Parathyroid adenoma (tissue), 2 donors: ENCODE measurements around the gene PPIF.

Source experiments
- H2AFZ ChIP-seq: fragments of 300-600 bp; sonication (generic); one replicate; pipeline ENCODE4 v1.7.0; 2017; ENCODE audit warnings: antibody characterized with exemption, mild to moderate bottlenecking
- H3K27ac ChIP-seq: fragments of 300-600 bp; sonication (generic); one replicate; pipeline ENCODE4 v1.7.0; 2017
- H3K27me3 ChIP-seq: fragments of 300-600 bp; sonication (generic); one replicate; pipeline ENCODE4 v1.7.0; 2017; ENCODE audit warnings: low read length; ENCODE audit not compliant: control insufficient read depth, insufficient read depth
- H3K36me3 ChIP-seq: fragments of 300-600 bp; sonication (generic); one replicate; pipeline ENCODE4 v1.7.0; 2017; ENCODE audit warnings: low read length; ENCODE audit not compliant: control insufficient read depth, insufficient read depth
- H3K4me1 ChIP-seq: fragments of 300-600 bp; sonication (generic); one replicate; pipeline ENCODE4 v1.7.0; 2017; ENCODE audit warnings: control low read depth
- H3K4me2 ChIP-seq: fragments of 300-600 bp; sonication (generic); one replicate; pipeline ENCODE4 v1.7.0; 2017; ENCODE audit warnings: low read length
- H3K4me3 ChIP-seq: fragments of 300-600 bp; sonication (generic); one replicate; pipeline ENCODE4 v1.7.0; 2017; ENCODE audit warnings: low read depth, low read length
- H3K79me2 ChIP-seq: fragments of 300-600 bp; sonication (generic); one replicate; pipeline ENCODE4 v1.7.0; 2017; ENCODE audit warnings: control low read depth
- H3K9ac ChIP-seq: fragments of 300-600 bp; sonication (generic); one replicate; pipeline ENCODE4 v1.7.0; 2017; ENCODE audit warnings: mild to moderate bottlenecking
- H3K9me3 ChIP-seq: fragments of 300-600 bp; sonication (generic); one replicate; pipeline ENCODE4 v1.7.0; 2017; ENCODE audit warnings: low read length; ENCODE audit not compliant: control insufficient read depth
- TF ChIP-seq, protein P1 (sequence below): fragments of 300-600 bp; sonication (generic); IDR thresholded peaks from one replicate; pipeline ENCODE4 v1.7.0; 2017; ENCODE audit warnings: antibody characterized with exemption, mild to moderate bottlenecking
- donor health status: primary hyperparathyroidism.

PPIF gene

DNA sequence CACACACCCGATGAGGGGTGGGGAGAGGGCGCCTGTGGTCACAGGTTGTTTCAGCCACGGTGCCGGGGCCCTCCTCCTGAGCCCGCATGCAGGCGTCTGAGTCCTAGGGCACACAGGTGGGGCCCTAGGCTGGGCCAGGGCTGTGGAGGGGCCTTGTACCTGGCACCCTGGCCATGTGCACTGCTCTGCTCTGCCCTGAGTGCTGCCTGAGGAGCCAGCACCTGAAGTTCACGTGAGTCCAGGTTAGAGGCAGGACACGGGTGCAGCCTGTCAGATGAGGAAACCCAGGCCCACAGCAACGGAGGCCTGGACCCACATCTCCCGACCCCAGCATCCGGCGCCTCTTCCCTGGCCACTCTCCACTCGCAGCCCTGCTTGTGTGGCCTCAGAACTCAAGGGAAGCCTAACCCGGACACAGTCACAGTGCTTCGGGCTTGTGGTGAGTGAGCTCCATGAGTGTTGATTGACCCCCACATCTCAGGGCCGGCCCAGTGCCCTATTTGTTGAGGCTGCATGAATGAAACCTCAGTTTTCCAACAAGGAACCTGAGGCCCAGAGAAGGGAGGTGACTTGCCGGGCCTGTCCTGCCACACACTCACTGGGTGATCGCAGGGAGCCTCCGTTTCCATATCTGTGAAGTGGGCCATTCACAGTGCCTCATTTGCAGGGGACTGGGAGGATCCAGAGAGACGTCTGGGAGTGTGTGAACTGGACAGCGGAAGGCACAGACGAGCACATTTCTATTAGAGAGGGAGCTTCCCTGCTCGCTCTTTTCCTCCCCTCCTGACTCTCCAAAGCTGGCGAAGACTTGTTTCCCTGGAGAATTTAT, 39.6 kb downstream of the PPIF start:
- H3K27me3 ChIP-seq: no peaks in the 10 kb centered on the region
- H3K27ac ChIP-seq: no peak overlapping the region
- H3K9ac ChIP-seq: no peak overlapping the region
- H3K36me3 ChIP-seq: no peaks in the 10 kb centered on the region
- no peak overlapping the region for H2AFZ ChIP-seq
- H3K4me1 ChIP-seq: no peaks in the 10 kb centered on the region
- no peaks in the 10 kb centered on the region for H3K9me3 ChIP-seq
- H3K4me2 ChIP-seq: no peak overlapping the region
- no peak overlapping the region for H3K4me3 ChIP-seq
- TF ChIP-seq, protein P1, sequence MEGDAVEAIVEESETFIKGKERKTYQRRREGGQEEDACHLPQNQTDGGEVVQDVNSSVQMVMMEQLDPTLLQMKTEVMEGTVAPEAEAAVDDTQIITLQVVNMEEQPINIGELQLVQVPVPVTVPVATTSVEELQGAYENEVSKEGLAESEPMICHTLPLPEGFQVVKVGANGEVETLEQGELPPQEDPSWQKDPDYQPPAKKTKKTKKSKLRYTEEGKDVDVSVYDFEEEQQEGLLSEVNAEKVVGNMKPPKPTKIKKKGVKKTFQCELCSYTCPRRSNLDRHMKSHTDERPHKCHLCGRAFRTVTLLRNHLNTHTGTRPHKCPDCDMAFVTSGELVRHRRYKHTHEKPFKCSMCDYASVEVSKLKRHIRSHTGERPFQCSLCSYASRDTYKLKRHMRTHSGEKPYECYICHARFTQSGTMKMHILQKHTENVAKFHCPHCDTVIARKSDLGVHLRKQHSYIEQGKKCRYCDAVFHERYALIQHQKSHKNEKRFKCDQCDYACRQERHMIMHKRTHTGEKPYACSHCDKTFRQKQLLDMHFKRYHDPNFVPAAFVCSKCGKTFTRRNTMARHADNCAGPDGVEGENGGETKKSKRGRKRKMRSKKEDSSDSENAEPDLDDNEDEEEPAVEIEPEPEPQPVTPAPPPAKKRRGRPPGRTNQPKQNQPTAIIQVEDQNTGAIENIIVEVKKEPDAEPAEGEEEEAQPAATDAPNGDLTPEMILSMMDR: no peak
- H3K79me2 ChIP-seq: no peaks in the 10 kb centered on the region

DNA sequence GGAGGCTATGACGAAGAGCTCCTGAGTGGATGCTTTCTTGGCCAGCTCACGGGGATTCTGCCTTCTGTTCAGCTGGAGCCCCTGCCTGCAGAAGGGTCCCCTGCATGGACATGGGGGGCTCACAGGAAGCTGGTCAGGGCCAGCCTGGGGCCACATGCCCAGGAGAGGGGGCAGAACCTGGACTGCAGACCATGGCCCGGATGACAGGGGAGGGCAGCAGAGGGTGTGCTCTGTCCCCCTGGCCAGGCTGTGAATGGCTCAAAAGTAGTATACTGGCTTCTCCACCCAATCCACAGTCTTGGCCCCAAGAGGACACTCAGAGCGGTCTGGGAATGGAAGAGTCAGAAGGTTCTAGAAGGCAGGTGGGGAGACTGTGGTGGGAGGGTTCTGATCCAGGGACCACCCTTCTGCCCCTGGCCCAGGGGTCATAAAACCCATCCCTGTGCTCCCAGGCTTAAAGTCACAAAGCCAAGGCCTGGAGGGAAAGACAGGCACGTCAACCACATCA, 40.3 kb downstream of the PPIF start:
- H3K27me3 ChIP-seq: no peaks in the 10 kb centered on the region
- H3K27ac ChIP-seq: no peak overlapping the region
- H2AFZ ChIP-seq: no peak overlapping the region
- TF ChIP-seq, protein P1: no peak
- H3K9me3 ChIP-seq: no peaks in the 10 kb centered on the region
- H3K36me3 ChIP-seq: no peaks in the 10 kb centered on the region
- H3K4me3 ChIP-seq: no peak overlapping the region
- no peaks in the 10 kb centered on the region for H3K4me1 ChIP-seq
- H3K9ac ChIP-seq: no peak overlapping the region
- H3K4me2 ChIP-seq: no peak overlapping the region
- H3K79me2 ChIP-seq: no peaks in the 10 kb centered on the region

DNA sequence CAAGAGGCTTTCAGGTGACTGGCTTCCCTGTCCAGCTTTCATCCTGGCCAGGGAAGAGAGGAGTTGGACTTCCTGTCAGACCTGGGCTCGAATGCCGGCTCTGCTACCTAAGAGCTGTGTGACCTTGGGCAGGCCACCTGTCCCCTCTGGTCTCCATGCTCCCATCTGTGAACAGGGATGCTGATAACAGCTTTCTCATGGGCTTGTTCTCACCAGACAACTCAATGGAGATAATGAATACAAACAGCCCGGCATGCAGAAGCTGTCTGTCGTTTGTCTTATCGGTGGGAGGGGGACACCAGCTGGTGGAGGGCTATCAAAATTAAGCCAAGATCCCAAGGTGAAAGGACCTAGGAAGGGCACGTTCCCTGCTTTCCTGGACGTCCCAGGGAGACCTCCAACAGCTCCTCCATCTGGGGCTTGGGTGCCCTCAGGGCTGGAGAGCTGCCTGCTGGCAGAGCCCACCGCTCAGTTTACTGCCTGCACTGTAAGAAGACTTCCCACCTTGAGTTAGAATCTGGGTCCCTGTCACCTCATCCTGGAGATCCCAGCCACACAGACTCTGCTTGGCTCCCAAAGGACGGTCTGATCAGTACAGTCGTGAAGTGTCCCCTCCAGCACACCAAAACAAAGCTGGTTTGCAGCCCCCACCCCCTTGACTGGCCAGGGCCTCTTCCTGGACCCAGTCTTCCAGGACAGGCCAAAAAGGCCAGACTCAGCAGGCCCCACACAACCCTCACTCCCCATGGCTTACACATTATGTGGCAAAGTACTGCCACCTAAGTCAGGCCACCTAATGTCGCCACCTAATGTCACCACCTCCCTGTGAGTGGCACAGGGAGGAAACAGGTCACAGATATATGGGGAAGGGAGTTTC, 40.9 kb downstream of the PPIF start:
- Histone ChIP-seq H3K4me3 (no peak overlapping the region), H3K9me3 (no peaks in the 10 kb centered on the region), H3K4me1 (no peaks in the 10 kb centered on the region), H3K36me3 (no peaks in the 10 kb centered on the region), H3K9ac (no peak overlapping the region), H3K4me2 (no peak overlapping the region), H3K79me2 (no peaks in the 10 kb centered on the region), H3K27ac (no peak overlapping the region), H2AFZ (no peak overlapping the region), H3K27me3 (no peaks in the 10 kb centered on the region)
- TF ChIP-seq, protein P1: no peak

DNA sequence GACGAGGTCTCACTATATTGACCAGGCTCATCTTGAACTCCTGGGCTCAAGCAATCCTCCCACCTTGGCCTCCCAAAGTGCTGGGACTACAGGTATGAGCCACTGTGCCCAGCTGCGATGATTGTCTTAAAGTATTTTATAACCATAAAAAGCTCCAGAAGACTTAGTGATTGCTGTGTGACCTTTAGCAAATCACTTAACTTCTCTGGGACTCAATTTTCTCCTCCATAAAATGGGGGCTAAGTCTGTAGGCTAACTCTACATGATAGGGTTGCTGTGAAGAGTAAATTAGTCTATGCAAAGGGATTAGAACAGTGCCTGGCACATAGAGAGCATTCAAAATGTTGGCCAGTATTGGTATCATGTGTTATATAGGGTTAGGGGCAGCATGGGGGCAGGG, 42.8 kb downstream of the PPIF start:
- H3K27ac ChIP-seq: no peak overlapping the region
- no peak overlapping the region for H3K4me2 ChIP-seq
- H3K4me1 ChIP-seq: no peaks in the 10 kb centered on the region
- H3K27me3 ChIP-seq: no peaks in the 10 kb centered on the region
- H3K9ac ChIP-seq: no peak overlapping the region
- TF ChIP-seq, protein P1: no peak
- H2AFZ ChIP-seq: no peak overlapping the region
- no peak overlapping the region for H3K4me3 ChIP-seq
- no peaks in the 10 kb centered on the region for H3K36me3 ChIP-seq
- H3K79me2 ChIP-seq: no peaks in the 10 kb centered on the region
- no peaks in the 10 kb centered on the region for H3K9me3 ChIP-seq
